GM21717 (cell line): ENCODE measurements around the gene MAPK8.
"Not testable (repeated sequence)": the region's sequence is repeated elsewhere in the genome, so short reads cannot be mapped to it uniquely, and the experiment has no call there.

Experiments used
- ATAC-seq: cut with Tn5 transposase; IDR thresholded peaks from one replicate; pipeline ENCODE4 v1.9.1; 2021; ENCODE audit warnings: mild to moderate bottlenecking, moderate library complexity; ENCODE audit not compliant: unreplicated experiment

MAPK8 gene

GRCh38 chr10:48306265-48306869 lies at the start of gene MAPK8:
Gene MAPK8 (plus strand): TSS chr10:48306677. CDS start chr10:48401661, 94,984 bp downstream.
- peak; percentile 73 for ATAC-seq

- ATAC-seq = no peak
These were observed 49.0 kb upstream of the MAPK8 start for GRCh38 chr10:48257407-48257961.

GRCh38 chr10:48258105-48258504 lies 48.4 kb upstream of the MAPK8 start:
- ATAC-seq = no peak

- no peak for ATAC-seq
These were observed 39.9 kb upstream of the MAPK8 start for GRCh38 chr10:48266528-48266927.

- ATAC-seq = no peak
These were observed 35.3 kb upstream of the MAPK8 start for GRCh38 chr10:48271047-48271730.

- no peak for ATAC-seq
These were observed 33.8 kb upstream of the MAPK8 start for GRCh38 chr10:48272682-48273081.

GRCh38 chr10:48273741-48274140 lies 32.7 kb upstream of the MAPK8 start:
- ATAC-seq = no peak

GRCh38 chr10:48274636-48275035 lies 31.8 kb upstream of the MAPK8 start, which contains the start of gene FRMPD2:
Gene FRMPD2 (minus strand): TSS chr10:48274696. CDS start chr10:48274567, 129 bp downstream.
- ATAC-seq = no peak

GRCh38 chr10:48277093-48277492 lies 29.4 kb upstream of the MAPK8 start:
- no peak for ATAC-seq

GRCh38 chr10:48279081-48279751 lies 27.3 kb upstream of the MAPK8 start:
- peak; percentile 87 for ATAC-seq

GRCh38 chr10:48281697-48282096 lies 24.8 kb upstream of the MAPK8 start:
- ATAC-seq = not testable (repeated sequence)

GRCh38 chr10:48282829-48283228 lies 23.6 kb upstream of the MAPK8 start:
- ATAC-seq = peak; percentile 62

GRCh38 chr10:48284002-48284546 lies 22.4 kb upstream of the MAPK8 start:
- ATAC-seq = no peak

GRCh38 chr10:48284811-48285210 lies 21.7 kb upstream of the MAPK8 start:
- ATAC-seq = no peak

GRCh38 chr10:48285710-48286109 lies 20.8 kb upstream of the MAPK8 start:
- no peak for ATAC-seq

- ATAC-seq = no peak
These were observed 20.1 kb upstream of the MAPK8 start for GRCh38 chr10:48286356-48286755.

GRCh38 chr10:48287417-48288391 lies 18.8 kb upstream of the MAPK8 start:
- ATAC-seq = no peak

GRCh38 chr10:48288661-48289060 lies 17.8 kb upstream of the MAPK8 start:
- ATAC-seq = no peak

GRCh38 chr10:48289501-48290238 lies 16.8 kb upstream of the MAPK8 start:
- ATAC-seq = peak; percentile 47
